NB4 (cell line): ENCODE results near the gene ADGRE1.
A peak's percentile ranks its signal among the peaks of the same experiment; 100 is the strongest.
"Not testable (repeated sequence)": the region's sequence is repeated elsewhere in the genome, so short reads cannot be mapped to it uniquely, and the experiment has no call there.

Source experiments
- DNase-seq: peaks from one replicate; pipeline ENCODE4 v3.0.0; 2010; ENCODE audit warnings: low read depth
- H3K4me3 ChIP-seq: one replicate; pipeline ENCODE4 v1.5.1; 2011; ENCODE audit warnings: mild to moderate bottlenecking, low read depth, low read length, moderate library complexity
- MYC ChIP-seq: IDR thresholded peaks from 2 replicates; pipeline ENCODE4 v1.6.1; 2011; ENCODE audit warnings: low read depth, low read length
- POLR2A ChIP-seq: IDR thresholded peaks from 2 replicates; pipeline ENCODE4 v1.6.1; 2011; ENCODE audit warnings: mild to moderate bottlenecking; ENCODE audit not compliant: insufficient read length; ENCODE audit errors: extremely low read depth
- TF ChIP-seq, protein P1 (sequence below): IDR thresholded peaks from one replicate; pipeline ENCODE4 v1.5.1; 2012; ENCODE audit warnings: low read depth, low read length
- TF ChIP-seq, protein P2 (sequence below): IDR thresholded peaks from 2 replicates; pipeline ENCODE4 v1.6.1; 2011; ENCODE audit warnings: low read depth, low read length

The ADGRE1 gene

DNA sequence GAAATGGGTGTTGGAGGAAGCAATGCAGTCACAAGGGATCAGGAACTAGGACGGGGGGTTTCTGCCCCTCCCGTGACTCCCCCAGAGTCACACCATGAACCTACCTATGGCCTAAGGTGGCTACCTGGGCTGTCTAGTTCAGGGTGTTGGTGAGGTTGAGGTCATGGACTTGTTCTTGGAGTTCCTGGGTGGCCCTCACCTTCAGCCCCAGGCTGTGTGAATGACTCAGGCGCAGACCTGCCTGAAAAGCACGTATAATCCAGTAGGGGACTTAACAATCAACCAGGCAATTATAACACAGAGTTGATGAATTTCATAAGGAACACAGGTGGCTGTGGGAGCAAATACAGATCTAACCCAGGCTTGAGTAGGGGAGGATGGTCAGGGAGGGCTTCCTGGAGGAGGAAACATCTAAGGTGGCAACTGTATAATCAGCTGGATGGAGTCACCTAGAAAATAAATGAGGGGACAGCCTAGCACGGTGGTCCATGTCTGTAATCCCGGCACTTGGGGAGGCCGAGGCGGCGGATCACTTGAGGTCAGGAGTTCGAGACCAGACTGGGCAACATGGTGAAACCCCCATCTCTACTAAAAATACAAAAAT lies 25.6 kb upstream of the ADGRE1 start:
- H3K4me3 ChIP-seq: no peak overlapping the region
- no peak for TF ChIP-seq POLR2A
- no peak for DNase-seq

GRCh38 chr19:6862673-6863078 lies 24.7 kb upstream of the ADGRE1 start:
- H3K4me3 ChIP-seq: peak overlapping the region; percentile 36
- TF ChIP-seq POLR2A: no peak
- TF ChIP-seq MYC: peak; percentile 76
- TF ChIP-seq, protein P1, sequence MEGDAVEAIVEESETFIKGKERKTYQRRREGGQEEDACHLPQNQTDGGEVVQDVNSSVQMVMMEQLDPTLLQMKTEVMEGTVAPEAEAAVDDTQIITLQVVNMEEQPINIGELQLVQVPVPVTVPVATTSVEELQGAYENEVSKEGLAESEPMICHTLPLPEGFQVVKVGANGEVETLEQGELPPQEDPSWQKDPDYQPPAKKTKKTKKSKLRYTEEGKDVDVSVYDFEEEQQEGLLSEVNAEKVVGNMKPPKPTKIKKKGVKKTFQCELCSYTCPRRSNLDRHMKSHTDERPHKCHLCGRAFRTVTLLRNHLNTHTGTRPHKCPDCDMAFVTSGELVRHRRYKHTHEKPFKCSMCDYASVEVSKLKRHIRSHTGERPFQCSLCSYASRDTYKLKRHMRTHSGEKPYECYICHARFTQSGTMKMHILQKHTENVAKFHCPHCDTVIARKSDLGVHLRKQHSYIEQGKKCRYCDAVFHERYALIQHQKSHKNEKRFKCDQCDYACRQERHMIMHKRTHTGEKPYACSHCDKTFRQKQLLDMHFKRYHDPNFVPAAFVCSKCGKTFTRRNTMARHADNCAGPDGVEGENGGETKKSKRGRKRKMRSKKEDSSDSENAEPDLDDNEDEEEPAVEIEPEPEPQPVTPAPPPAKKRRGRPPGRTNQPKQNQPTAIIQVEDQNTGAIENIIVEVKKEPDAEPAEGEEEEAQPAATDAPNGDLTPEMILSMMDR: peak; percentile 62
- TF ChIP-seq, protein P2, sequence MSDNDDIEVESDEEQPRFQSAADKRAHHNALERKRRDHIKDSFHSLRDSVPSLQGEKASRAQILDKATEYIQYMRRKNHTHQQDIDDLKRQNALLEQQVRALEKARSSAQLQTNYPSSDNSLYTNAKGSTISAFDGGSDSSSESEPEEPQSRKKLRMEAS: peak; percentile 68

GRCh38 chr19:6864325-6864940 lies 22.9 kb upstream of the ADGRE1 start:
- TF ChIP-seq POLR2A (no peak), MYC (no peak)
- TF ChIP-seq, protein P1: no peak
- TF ChIP-seq, protein P2: no peak
- no peak overlapping the region for H3K4me3 ChIP-seq
- no peak for DNase-seq

More at GRCh38 chr19:6862673-6863078, 24.7 kb upstream of the ADGRE1 start:
- peak; percentile 89 for DNase-seq

DNA sequence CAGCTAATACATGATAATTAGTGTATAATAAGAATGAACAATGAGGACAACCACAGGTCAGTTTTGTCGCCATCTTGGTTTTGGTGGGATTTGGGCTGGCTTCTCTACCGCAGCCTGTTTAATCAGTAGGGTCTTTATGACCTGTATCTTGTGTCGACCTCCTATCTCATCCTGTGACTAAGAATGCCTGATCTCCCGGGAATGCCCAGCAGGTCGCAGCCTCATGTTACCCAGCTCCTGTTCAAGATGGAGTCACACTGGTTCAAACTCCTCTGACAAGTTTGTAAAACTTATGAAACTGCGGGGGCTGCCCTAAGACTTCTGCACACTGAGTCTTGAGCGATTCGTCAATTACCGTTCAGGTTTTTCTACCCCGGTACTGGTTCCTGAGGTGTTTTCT lies 21.5 kb upstream of the ADGRE1 start:
- no peak for DNase-seq
- H3K4me3 ChIP-seq: no peak overlapping the region
- TF ChIP-seq, protein P1: no peak
- TF ChIP-seq, protein P2: no peak
- TF ChIP-seq MYC: no peak
- TF ChIP-seq POLR2A: no peak

GRCh38 chr19:6866741-6867151 lies 20.6 kb upstream of the ADGRE1 start:
- DNase-seq: no peak
- no peak overlapping the region for H3K4me3 ChIP-seq
- no peak for TF ChIP-seq MYC
- TF ChIP-seq POLR2A: no peak
- TF ChIP-seq, protein P1: no peak
- TF ChIP-seq, protein P2: no peak

- TF ChIP-seq, protein P1: no peak
- TF ChIP-seq MYC: no peak
- TF ChIP-seq, protein P2: no peak
- TF ChIP-seq POLR2A: no peak
- H3K4me3 ChIP-seq: no peak overlapping the region
- peak; percentile 74 for DNase-seq
Measured at GRCh38 chr19:6868351-6868750, 19.0 kb upstream of the ADGRE1 start.

DNA sequence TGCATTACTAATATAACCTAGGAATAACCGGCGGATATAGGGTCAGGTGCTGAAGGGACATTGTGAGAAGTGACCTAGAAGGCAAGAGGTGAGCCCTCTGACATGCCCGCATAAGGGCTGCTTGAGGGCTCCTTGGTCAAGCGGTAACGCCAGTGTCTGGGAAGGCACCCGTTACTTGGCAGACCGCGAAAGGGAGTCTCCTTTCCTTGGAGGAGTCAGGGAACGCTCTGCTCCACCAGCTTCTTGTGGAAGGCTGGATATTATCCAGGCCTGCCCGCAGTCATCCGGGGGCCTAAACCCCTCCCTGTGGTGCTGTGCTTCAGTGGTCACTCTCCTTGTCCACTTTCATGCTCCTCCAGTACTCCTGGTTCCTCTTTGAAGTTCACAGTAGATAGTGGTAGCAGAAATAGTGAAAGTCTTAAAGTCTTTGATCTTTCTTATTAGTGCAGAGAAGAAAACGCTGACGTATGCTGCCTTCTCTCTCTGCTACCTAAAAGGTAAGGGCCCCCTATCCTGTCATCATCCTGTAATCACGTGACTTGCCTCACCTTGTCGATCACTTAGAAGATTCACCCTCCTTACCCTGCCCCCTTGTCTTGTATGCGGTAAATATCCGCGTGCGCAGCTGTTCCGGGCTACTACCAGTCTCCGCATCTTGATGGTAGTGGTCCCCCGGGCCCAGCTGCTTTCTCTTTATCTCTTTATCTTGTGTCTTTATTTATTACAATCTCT lies 18.1 kb upstream of the ADGRE1 start:
- not testable (repeated sequence) for DNase-seq, H3K4me3 ChIP-seq
